ENCODE measurements around the gene GGA2. TPM values are rescaled to one million over a fixed set of nuclear protein-coding genes. Genes with fewer than 3 reads are reported as not detected.

Gene GGA2
- total and polyA plus RNA-seq, 9 donors = 27.1 to 141 (median 83.3) TPM

GRCh38 chr16:23491490-23492391 is 18.6 kb downstream of the GGA2 start:
- H3K36me3 ChIP-seq = no peaks in the 10 kb centered on the region
- peaks cover 3% of the 10 kb centered on the region for H3K4me1 ChIP-seq (ENCODE audit: insufficient read depth)
- H3K9me3 ChIP-seq = no peaks in the 10 kb centered on the region
- H3K27me3 ChIP-seq = no peaks in the 10 kb centered on the region
- H3K27ac ChIP-seq = no peak overlapping the region
- DNase-seq = no peak
- 77 to 80% (median 80%) methylated on average over 14 of the region's 14 CpGs for WGBS, 3 donors
- intact Hi-C loops (cut with DNase I) = loop anchor here in 1 of 4 donors (10.0 kb wide), 1 partner anchor 67 kb away; no protein-coding TSS in a partner anchor
- H3K4me3 ChIP-seq = no peak overlapping the region
- TF ChIP-seq CTCF (IDR thresholded peaks at IDR 0.05) = no peak
- no peak for TF ChIP-seq POLR2A (IDR thresholded peaks at IDR 0.05)
- TF ChIP-seq EP300 (IDR thresholded peaks at IDR 0.05) = no peak

GRCh38 chr16:23486480-23486879 is 23.8 kb downstream of the GGA2 start:
- intact Hi-C loops (cut with DNase I) = no loop called here
- H3K27me3 ChIP-seq = no peaks in the 10 kb centered on the region
- H3K4me3 ChIP-seq = no peak overlapping the region
- H3K27ac ChIP-seq = no peak overlapping the region
- H3K36me3 ChIP-seq = no peaks in the 10 kb centered on the region
- 89 to 94% (median 93%) methylated on average over 5 of the region's 5 CpGs for WGBS, 3 donors
- no peaks in the 10 kb centered on the region for H3K9me3 ChIP-seq
- TF ChIP-seq EP300 (IDR thresholded peaks at IDR 0.05) (no peak), POLR2A (IDR thresholded peaks at IDR 0.05) (no peak), CTCF (IDR thresholded peaks at IDR 0.05) (no peak)
- DNase-seq = no peak
- no peaks in the 10 kb centered on the region for H3K4me1 ChIP-seq (ENCODE audit: insufficient read depth)

GRCh38 chr16:23485841-23486240 is 24.5 kb downstream of the GGA2 start:
- intact Hi-C loops (cut with DNase I) = no loop called here
- Histone ChIP-seq H3K4me3 (no peak overlapping the region), H3K27ac (no peak overlapping the region), H3K36me3 (no peaks in the 10 kb centered on the region), H3K4me1 (ENCODE audit: insufficient read depth) (no peaks in the 10 kb centered on the region), H3K9me3 (no peaks in the 10 kb centered on the region), H3K27me3 (no peaks in the 10 kb centered on the region)
- DNase-seq = no peak
- 90 to 95% (median 94%) methylated on average over 8 of the region's 8 CpGs for WGBS, 3 donors
- TF ChIP-seq POLR2A (IDR thresholded peaks at IDR 0.05) = no peak
- TF ChIP-seq EP300 (IDR thresholded peaks at IDR 0.05) = no peak
- no peak for TF ChIP-seq CTCF (IDR thresholded peaks at IDR 0.05)

GRCh38 chr16:23485257-23485614 is 25.1 kb downstream of the GGA2 start:
- WGBS, 3 donors = 80 to 91% (median 84%) methylated on average over 2 of the region's 2 CpGs

More at GRCh38 chr16:23485257-23485614, 25.1 kb downstream of the GGA2 start:
- no peaks in the 10 kb centered on the region for H3K36me3 ChIP-seq
- H3K4me3 ChIP-seq = no peak overlapping the region
- TF ChIP-seq EP300 (IDR thresholded peaks at IDR 0.05) (no peak), CTCF (IDR thresholded peaks at IDR 0.05) (no peak), POLR2A (IDR thresholded peaks at IDR 0.05) (no peak)
- no peaks in the 10 kb centered on the region for H3K9me3 ChIP-seq
- H3K4me1 ChIP-seq (ENCODE audit: insufficient read depth) = no peaks in the 10 kb centered on the region
- H3K27ac ChIP-seq = no peak overlapping the region
- intact Hi-C loops (cut with DNase I) = no loop called here
- DNase-seq = no peak
- H3K27me3 ChIP-seq = no peaks in the 10 kb centered on the region
